Liver (tissue), 9 donors: ENCODE measurements around the gene TRMT61B. TPM values are rescaled to one million over a fixed set of nuclear protein-coding genes. Genes with fewer than 3 reads are reported as not detected.

Experiments
- DNase-seq: peaks from one replicate; pipeline ENCODE4 v3.0.0-alpha.2; 2017; ENCODE audit warnings: low spot score
- H3K27ac ChIP-seq, 2 donors: one replicate each; pipeline ENCODE4 v1.7.0; 2013; ENCODE audit warnings: inconsistent platforms in 2 of 2, low read length in 2 of 2, control low read depth in 1 of 2, low read depth in 1 of 2, mild to moderate bottlenecking in 1 of 2
- H3K27me3 ChIP-seq, 4 donors: one replicate each; pipeline versions ENCODE4 v1.6.1 to v1.7.0; 2013; ENCODE audit warnings: low read length in 3 of 4, inconsistent platforms in 1 of 4, mild to moderate bottlenecking in 1 of 4, moderate library complexity in 1 of 4; ENCODE audit not compliant: control insufficient read depth in 4 of 4, insufficient read depth in 4 of 4
- H3K36me3 ChIP-seq, 4 donors: one replicate each; pipeline versions ENCODE4 v1.6.1 to v1.7.0; 2013; ENCODE audit warnings: low read length in 3 of 4, mild to moderate bottlenecking in 3 of 4, low read depth in 1 of 4, moderate library complexity in 1 of 4; ENCODE audit not compliant: control insufficient read depth in 4 of 4, insufficient read depth in 3 of 4
- H3K4me1 ChIP-seq, 4 donors: one replicate each; pipeline versions ENCODE4 v1.6.1 to v1.7.0; 2013; ENCODE audit warnings: low read length in 3 of 4, mild to moderate bottlenecking in 3 of 4, moderate library complexity in 1 of 4; ENCODE audit not compliant: control insufficient read depth in 4 of 4, insufficient read depth in 4 of 4
- H3K4me3 ChIP-seq, 3 donors: one replicate each; pipeline versions ENCODE4 v1.6.1 to v1.7.0; 2013; ENCODE audit warnings: low read length in 3 of 3, control low read depth in 1 of 3, low read depth in 1 of 3, mild to moderate bottlenecking in 1 of 3
- H3K9ac ChIP-seq, 2 donors: one replicate each; pipeline ENCODE4 v1.7.0; 2013; ENCODE audit warnings: low read length in 2 of 2, mild to moderate bottlenecking in 2 of 2, moderate library complexity in 2 of 2, control low read depth in 1 of 2, low read depth in 1 of 2
- H3K9me3 ChIP-seq, 4 donors: one replicate each; pipeline versions ENCODE4 v1.6.1 to v1.7.0; 2013; ENCODE audit warnings: low read length in 3 of 4; ENCODE audit not compliant: control insufficient read depth in 4 of 4
- ATF3 ChIP-seq: IDR thresholded peaks from 2 replicates; pipeline ENCODE4 v1.6.1; 2016; ENCODE audit warnings: antibody characterized with exemption
- CTCF ChIP-seq: fragments of 150-350 bp; IDR thresholded peaks from 2 replicates; pipeline ENCODE4 v1.5.1; 2017; ENCODE audit warnings: improper control_type of control experiment, low read depth, low read length; ENCODE audit not compliant: missing input control
- EGR1 ChIP-seq, 2 donors: IDR thresholded peaks; 2 replicates each; pipeline ENCODE4 v1.6.1; 2016 to 2018; ENCODE audit warnings: antibody characterized with exemption in 2 of 2, low read depth in 2 of 2
- FOXA1 ChIP-seq: IDR thresholded peaks from 2 replicates; pipeline ENCODE4 v1.6.1; 2016; ENCODE audit warnings: antibody characterized with exemption
- FOXA2 ChIP-seq: IDR thresholded peaks from 2 replicates; pipeline ENCODE4 v1.6.1; 2016; ENCODE audit warnings: antibody characterized with exemption
- GABPA ChIP-seq, 2 donors: IDR thresholded peaks in 1 of 2; conservative IDR thresholded peaks in 1 of 2; 2 replicates each; pipeline ENCODE4 v1.6.1; 2016; ENCODE audit warnings: antibody characterized with exemption in 2 of 2, mild to moderate bottlenecking in 1 of 2, moderate library complexity in 1 of 2
- HNF4A ChIP-seq, 2 donors: conservative IDR thresholded peaks; 2 replicates each; pipeline ENCODE4 v1.6.1; 2016; ENCODE audit warnings: antibody characterized with exemption in 2 of 2, mild to moderate bottlenecking in 2 of 2
- HNF4G ChIP-seq: IDR thresholded peaks from 2 replicates; pipeline ENCODE4 v1.6.1; 2016; ENCODE audit warnings: antibody characterized with exemption
- JUND ChIP-seq, 2 donors: IDR thresholded peaks; 2 replicates each; pipeline ENCODE4 v1.6.1; 2016; ENCODE audit warnings: antibody characterized with exemption in 2 of 2
- MAX ChIP-seq: IDR thresholded peaks from 2 replicates; pipeline ENCODE4 v1.6.1; 2016; ENCODE audit warnings: antibody characterized with exemption
- NR2F2 ChIP-seq: IDR thresholded peaks from 2 replicates; pipeline ENCODE4 v1.6.1; 2016; ENCODE audit warnings: antibody characterized with exemption
- RAD21 ChIP-seq, 2 donors: IDR thresholded peaks; 2 replicates each; pipeline ENCODE4 v1.6.1; 2016; ENCODE audit warnings: antibody characterized with exemption in 2 of 2, mild to moderate bottlenecking in 2 of 2
- REST ChIP-seq: IDR thresholded peaks from 2 replicates; pipeline ENCODE4 v1.6.1; 2016; ENCODE audit warnings: antibody characterized with exemption, mild to moderate bottlenecking
- RXRA ChIP-seq, 2 donors: IDR thresholded peaks; 2 replicates each; pipeline ENCODE4 v1.6.1; 2017 to 2018; ENCODE audit warnings: antibody characterized with exemption in 2 of 2, mild to moderate bottlenecking in 1 of 2
- SP1 ChIP-seq: IDR thresholded peaks from 2 replicates; pipeline ENCODE4 v1.6.1; 2018; ENCODE audit warnings: antibody characterized with exemption, mild to moderate bottlenecking
- YY1 ChIP-seq: IDR thresholded peaks from 2 replicates; pipeline ENCODE4 v1.6.1; 2016; ENCODE audit warnings: antibody characterized with exemption, mild to moderate bottlenecking
- WGBS: extraction: QIAGEN DNeasy Blood & Tissue Kit; methylation state at CpG from one replicate; pipeline ENCODE4 v1.1.7; 2013; 5-methylcytosine and 5-hydroxymethylcytosine counted together
- polyA plus RNA-seq, 2 donors: library from polyadenylated mRNA; stranded (reverse) in 1 of 2; unstranded in 1 of 2; fragments of 200-250 nt in 1 of 2; fragments of >200 nt in 1 of 2; fragmentation: Nextera tagmentation in 1 of 2; extraction: Ambion mirVana in 1 of 2; gene quantifications; one replicate each; pipeline versions ENCODE4 v1.2.1 to v1.2.3, GENCODE V29; 2013 to 2015
- total RNA-seq, 2 donors: library from RNA; depleted of rRNA; stranded (reverse); fragments of >200 nt; gene quantifications; one replicate each; pipeline ENCODE4 v1.2.3, GENCODE V29; 2014
- donor health status: healthy.
- donor health status: healthy.
- donor health status: healthy.
- donor health status: healthy.
- donor health status: healthy.

Gene TRMT61B
- total and polyA plus RNA-seq, 4 donors = 7.6 to 10.6 (median 9.7) TPM

GRCh38 chr2:28855977-28856376, 14.1 kb downstream of the TRMT61B start (continued):
- no peak for TF ChIP-seq NR2F2

- H3K9ac ChIP-seq = no peak overlapping the region
- no peaks in the 10 kb centered on the region for H3K9me3 ChIP-seq
- no peak for DNase-seq
- 98% methylated on average over 1 of the region's 1 CpG for WGBS
- peaks cover 0 to 5% (median 2%) of the 10 kb centered on the region in 4 donors for H3K36me3 ChIP-seq
- TF ChIP-seq HNF4A (conservative IDR thresholded peaks at IDR 0.05) (no peak), REST (no peak), EGR1 (IDR thresholded peaks at IDR 0.05; ENCODE audit: low read depth in 2 of 2) (no peak), CTCF (no peak), NR2F2 (no peak), JUND (IDR thresholded peaks at IDR 0.05) (no peak), FOXA2 (no peak)
- H3K27me3 ChIP-seq = no peaks in the 10 kb centered on the region
- H3K27ac ChIP-seq = no peak overlapping the region
- H3K4me3 ChIP-seq = no peak overlapping the region
- no peaks in the 10 kb centered on the region for H3K4me1 ChIP-seq
These were observed 14.9 kb downstream of the TRMT61B start for GRCh38 chr2:28855193-28855592.

GRCh38 chr2:28842042-28842441, 28.1 kb downstream of the TRMT61B start:
- WGBS = 65% methylated on average over 3 of the region's 3 CpGs
- Histone ChIP-seq H3K4me3 (no peak overlapping the region), H3K4me1 (no peaks in the 10 kb centered on the region), H3K9ac (no peak overlapping the region), H3K36me3 (no peaks in the 10 kb centered on the region), H3K27ac (no peak overlapping the region), H3K27me3 (no peaks in the 10 kb centered on the region), H3K9me3 (no peaks in the 10 kb centered on the region)
- TF ChIP-seq HNF4A (conservative IDR thresholded peaks at IDR 0.05) (no peak), EGR1 (IDR thresholded peaks at IDR 0.05; ENCODE audit: low read depth in 2 of 2) (no peak), FOXA1 (no peak), JUND (IDR thresholded peaks at IDR 0.05) (no peak)
- no peak for DNase-seq

GRCh38 chr2:28838971-28839370, 31.1 kb downstream of the TRMT61B start:
- Histone ChIP-seq H3K27me3 (no peaks in the 10 kb centered on the region), H3K4me1 (no peaks in the 10 kb centered on the region), H3K9me3 (no peaks in the 10 kb centered on the region), H3K4me3 (no peak overlapping the region), H3K27ac (no peak overlapping the region), H3K9ac (no peak overlapping the region), H3K36me3 (no peaks in the 10 kb centered on the region)
- DNase-seq = no peak
- WGBS = 96% methylated on average over 2 of the region's 2 CpGs
- TF ChIP-seq HNF4G (no peak), EGR1 (IDR thresholded peaks at IDR 0.05; ENCODE audit: low read depth in 2 of 2) (no peak), FOXA2 (no peak), MAX (no peak), RXRA (IDR thresholded peaks at IDR 0.05) (no peak), HNF4A (conservative IDR thresholded peaks at IDR 0.05) (no peak), JUND (IDR thresholded peaks at IDR 0.05) (no peak), REST (no peak), GABPA (IDR thresholded peaks at IDR 0.05 in 1 of 2, conservative IDR thresholded peaks at IDR 0.05 in 1 of 2) (no peak), ATF3 (no peak), SP1 (no peak), RAD21 (IDR thresholded peaks at IDR 0.05) (no peak), YY1 (no peak), FOXA1 (no peak)
